DMS79 (cell line): Measurements from ENCODE around the gene FNDC3A.

Source experiments
- DNase-seq: peaks from one replicate; lab custom pipeline; 2025; lab: John Stamatoyannopoulos, UW

Gene FNDC3A, protein sequence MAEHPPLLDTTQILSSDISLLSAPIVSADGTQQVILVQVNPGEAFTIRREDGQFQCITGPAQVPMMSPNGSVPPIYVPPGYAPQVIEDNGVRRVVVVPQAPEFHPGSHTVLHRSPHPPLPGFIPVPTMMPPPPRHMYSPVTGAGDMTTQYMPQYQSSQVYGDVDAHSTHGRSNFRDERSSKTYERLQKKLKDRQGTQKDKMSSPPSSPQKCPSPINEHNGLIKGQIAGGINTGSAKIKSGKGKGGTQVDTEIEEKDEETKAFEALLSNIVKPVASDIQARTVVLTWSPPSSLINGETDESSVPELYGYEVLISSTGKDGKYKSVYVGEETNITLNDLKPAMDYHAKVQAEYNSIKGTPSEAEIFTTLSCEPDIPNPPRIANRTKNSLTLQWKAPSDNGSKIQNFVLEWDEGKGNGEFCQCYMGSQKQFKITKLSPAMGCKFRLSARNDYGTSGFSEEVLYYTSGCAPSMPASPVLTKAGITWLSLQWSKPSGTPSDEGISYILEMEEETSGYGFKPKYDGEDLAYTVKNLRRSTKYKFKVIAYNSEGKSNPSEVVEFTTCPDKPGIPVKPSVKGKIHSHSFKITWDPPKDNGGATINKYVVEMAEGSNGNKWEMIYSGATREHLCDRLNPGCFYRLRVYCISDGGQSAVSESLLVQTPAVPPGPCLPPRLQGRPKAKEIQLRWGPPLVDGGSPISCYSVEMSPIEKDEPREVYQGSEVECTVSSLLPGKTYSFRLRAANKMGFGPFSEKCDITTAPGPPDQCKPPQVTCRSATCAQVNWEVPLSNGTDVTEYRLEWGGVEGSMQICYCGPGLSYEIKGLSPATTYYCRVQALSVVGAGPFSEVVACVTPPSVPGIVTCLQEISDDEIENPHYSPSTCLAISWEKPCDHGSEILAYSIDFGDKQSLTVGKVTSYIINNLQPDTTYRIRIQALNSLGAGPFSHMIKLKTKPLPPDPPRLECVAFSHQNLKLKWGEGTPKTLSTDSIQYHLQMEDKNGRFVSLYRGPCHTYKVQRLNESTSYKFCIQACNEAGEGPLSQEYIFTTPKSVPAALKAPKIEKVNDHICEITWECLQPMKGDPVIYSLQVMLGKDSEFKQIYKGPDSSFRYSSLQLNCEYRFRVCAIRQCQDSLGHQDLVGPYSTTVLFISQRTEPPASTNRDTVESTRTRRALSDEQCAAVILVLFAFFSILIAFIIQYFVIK

DNA sequence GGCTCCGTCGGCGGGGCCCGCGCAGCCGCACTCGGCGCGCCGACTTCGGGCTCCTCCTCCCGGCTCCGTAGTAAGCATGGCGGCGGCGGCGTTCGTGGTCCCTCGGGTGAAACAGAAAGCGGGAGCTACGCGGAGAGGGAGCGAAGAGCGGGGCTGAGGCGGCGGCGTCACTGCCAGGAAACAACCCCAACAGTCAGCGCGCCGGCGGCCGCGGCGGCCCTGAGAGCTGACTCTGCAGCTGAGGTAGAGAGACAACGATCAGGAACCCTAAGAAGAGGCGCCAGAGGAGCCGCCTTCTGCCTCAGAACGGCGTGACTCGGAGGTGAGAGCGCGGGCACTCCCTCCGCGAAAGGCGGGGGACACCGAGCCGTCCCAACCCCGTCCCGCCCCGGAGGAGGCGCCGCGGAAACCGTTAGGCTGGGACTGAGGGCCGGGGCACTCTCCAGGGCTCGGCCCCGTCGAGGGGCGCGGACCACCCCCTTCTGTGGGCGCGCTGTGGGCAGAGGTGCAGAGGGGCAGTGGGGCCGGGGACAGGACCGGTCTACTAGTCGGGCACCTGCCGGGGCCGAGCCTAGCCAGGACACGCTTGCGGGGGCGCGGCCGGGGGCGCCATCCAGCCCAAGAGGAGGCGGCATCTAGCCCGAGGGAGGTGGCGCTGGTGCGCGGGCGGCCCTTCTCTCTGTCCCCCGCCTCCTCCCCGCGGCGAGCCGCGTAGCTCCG is at the start of gene FNDC3A:
Gene FNDC3A, plus strand, starts transcription at position 57 of the 720 bp plus-strand sequence. CDS start 30,279 bp downstream, outside the sequence.
- DNase-seq = peak; percentile 37

DNA sequence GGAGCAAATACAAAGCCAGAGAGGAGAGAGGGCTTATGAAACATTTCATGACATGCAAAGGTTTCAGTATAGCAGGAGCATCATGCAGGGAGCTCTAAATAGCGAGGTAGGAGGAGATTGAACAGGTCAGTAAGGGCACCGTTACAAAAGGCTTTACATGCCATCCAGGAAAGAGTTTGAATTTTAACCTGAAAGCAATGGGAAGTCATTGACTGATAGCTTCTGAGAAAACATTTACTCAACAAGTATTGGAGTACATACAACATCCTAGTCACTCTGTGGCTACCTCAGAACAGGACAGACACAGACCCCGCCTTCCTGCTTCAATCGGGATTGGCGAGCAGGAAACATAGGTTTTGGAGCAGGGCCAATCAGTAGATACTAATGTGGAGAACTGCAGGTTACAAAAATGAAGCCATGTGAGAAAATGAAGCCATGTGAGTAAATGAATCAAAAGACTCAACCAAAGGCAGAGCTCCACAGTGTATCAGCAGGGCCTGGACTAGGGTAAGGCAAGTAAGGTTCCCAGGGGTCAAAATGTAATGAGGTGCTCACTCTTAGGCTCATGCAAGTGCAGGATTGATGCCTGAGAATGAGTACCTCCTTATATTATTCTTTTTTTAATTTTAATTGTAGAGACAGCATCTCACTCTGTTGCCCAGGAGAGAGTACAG is 46.8 kb upstream of the FNDC3A start:
- no peak for DNase-seq

DNA sequence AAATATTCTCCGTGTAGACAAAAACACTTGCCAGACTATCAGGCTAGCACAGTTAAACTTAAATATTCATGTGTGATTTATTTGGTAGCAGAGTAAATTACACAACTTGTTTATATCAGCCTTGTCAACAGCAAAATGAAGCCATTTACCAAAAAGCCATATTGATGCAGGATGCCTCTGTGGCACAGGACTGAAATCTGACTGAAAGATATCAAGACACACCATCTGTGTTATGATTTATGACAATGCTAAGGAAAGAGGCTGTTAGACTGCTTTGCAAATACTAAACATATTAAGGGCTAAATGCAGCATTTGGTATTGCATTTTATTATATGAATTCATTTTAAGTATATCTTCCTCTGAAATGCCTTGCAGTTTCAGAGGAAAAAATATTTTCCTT is 44.8 kb upstream of the FNDC3A start:
- no peak for DNase-seq

DNA sequence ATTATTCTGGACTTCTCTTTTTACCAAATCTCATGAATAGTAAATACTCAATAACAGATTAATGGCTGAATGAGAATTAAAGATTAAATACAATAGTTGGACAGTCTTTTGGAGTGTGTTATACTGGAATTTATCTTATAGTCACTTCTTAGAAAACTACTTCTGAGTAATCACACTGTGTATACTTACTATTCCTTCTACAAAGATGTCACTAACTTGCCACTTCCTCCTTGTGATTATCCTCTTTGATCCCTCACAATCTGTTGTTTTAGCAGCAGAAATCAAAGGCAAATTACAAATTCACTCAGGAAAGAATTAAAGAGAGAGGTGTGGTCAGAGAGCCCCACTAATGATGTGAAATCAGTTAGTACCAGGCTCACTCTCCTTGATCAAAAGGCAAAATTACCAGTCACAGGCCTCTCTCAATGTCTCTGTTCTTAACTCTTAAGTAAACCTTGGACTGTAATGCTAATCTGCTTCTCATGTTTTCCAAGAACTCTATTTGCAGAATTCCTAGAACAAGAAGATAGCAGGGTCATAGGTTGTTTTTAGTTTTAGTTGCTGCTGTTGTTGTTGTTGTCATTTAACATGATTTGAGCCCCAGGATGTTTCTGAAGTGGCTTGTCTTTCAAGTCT is 37.3 kb upstream of the FNDC3A start:
- DNase-seq = no peak

DNA sequence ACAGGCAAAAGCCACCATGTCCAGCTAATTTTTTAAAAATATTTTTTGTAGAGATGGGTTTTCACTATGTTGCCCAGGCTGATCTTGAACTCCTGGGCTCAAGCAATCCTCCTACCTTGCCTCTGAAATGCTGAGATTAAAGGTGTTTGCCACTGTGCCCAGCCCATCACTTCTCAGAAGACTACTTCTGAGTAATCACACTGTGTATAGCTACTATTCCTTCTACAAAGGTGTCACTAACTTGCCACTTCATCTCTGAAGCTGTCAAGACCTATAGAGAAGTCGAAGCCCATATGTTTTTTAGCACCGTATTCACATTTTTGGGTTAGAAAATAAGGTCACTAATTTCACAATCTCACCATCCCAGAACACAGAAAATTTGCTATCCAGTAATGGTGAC is 36.0 kb upstream of the FNDC3A start:
- DNase-seq = no peak

DNA sequence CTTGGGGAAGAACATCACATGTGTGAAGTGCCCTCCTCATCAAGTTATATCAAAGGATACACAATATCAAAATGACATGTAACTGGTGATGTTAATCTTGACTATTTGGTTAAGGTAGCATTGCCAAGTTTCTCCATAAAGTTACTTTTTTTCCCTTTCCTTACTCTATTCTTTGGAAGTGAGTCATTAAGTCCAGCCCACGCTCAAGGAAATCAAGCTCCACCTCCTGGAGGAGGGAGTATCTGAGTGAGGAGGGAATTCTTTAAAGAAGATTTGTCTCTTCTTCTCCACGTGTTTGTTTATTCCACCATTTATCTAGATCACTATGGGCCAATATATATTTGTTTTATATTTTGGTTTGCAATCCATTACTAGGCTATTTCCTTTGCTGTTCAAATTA is 33.6 kb upstream of the FNDC3A start:
- DNase-seq = no peak

DNA sequence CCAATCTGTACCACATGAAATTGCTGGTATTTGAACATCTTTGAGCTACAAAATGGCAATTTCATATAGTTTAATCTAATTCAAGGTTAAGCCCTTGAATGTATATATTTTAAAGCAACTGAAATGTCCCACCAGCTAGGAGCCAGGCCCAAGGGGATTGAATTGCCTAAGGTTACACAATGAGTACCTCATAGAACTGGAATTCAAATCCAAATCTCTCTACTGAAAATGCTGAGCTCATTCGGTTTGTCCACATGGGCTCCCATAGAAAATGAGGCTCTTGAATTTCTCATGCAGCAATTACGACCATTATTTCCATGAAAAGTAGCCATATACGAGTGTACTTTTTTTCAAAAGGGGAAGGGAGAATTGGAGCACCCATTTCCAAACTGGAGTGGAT is 31.5 kb upstream of the FNDC3A start:
- DNase-seq = no peak

DNA sequence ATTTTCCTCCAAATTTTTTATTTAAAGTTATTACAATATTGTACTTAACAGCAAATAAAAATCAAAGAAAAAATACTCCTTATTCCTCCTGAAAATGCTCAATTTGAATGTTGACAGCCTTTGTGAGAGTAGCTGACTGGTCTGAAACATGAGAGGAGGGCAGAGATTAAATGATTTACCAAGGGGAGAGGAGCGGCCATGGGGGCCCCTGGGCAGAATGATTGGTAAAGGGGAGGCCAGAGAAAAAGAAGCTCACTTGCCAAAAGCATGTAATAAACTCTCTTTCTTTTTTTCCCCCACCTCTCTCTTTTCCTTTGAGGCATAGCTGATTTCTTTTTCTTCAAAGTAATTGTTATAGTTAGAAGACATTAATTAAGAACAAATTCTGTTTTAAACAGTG is 30.1 kb upstream of the FNDC3A start:
- no peak for DNase-seq

DNA sequence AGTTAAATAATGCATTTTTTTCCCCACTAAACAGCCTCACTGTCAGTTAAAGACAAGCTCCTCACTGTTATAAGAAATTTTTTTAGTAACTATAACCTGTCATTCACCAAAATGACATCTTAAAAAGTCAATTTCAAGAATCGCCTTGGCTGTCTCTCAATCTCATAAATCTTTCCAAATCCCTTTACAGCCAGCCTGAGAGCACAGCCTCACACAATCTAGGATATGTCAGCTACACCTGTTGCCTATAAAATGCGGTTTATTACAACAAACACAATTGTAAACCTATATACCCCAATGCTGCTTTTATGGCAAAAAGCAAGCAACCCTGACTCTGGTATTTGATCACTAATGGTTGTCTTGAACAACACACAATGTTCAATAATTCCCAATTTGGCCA is 29.5 kb upstream of the FNDC3A start:
- DNase-seq = no peak

DNA sequence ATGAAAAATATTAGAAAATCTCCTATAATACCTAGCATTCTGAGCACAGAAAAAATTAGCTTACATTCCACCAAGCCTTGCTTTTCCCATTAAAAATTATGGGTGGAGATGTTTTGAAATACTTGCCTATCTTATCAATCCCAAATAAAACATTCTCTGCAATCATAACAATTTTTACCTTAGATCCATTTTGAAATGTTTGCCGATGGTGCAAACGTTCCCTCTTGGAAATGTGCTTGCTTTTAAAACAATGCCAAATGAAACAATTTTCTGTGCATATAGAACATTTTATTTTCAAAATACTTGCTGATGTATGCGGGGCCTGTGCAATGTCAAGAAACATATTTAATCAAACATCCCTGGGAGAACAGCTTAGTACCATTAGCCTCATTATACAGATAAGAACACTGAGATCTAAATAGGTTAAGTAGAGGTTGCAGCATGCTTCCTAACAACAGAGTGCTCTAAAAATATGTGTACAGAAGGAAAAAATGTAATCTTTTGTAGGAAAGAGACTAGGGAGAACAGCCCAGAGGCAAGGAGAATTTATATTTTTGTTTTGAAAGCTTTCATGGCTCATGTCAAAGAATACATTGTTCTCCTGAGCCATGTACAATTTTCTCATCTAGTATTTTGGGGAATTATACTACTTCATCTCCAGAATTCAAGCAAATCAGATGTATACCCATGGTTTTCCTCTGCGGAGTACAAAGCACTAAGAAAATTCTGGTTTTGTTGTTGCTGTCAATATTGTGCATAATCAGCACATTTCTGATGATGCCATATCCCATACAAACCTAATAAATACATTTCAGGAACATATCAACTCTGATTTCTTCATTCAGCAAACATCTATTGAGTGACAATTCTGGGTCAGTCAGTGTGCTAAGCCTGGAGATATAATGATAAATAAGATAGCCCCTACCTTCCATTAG is 25.9 kb upstream of the FNDC3A start:
- no peak for DNase-seq

DNA sequence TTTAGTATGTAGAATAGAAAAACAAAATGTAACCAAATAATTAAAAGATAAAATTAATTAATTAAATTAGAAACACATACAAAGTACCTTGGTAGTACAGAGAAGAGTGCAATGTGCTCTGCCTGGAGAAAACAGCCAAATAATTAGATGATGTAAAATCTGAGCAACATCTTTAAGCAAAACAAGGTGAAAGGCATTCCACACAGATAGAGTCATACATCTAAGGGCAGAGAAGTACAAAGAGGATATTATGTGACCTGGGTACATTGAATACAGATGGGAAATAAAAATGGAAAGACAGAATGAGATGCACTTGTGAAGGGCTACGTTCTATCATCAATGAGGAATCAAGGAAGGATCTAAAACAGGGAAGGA is 25.2 kb upstream of the FNDC3A start:
- no peak for DNase-seq

DNA sequence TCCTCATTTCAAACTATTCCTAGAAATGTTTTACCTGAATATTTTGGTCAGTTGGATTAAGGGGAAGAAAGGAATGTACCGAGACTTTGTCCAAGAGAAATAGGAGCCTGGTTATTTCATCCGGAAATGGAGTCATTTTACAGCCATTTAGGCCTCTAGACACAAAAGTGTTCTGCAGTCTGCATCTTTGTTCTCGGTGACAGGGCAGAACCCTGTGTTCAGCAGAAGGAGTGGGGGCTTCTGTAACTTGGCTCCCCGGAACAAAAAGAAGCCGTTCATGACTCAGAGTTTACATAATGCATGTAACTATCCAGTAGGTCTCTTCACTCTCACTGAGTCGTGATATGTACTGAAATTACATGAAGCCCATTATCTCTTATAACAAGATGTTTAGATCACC is 21.6 kb upstream of the FNDC3A start:
- DNase-seq = no peak

DNA sequence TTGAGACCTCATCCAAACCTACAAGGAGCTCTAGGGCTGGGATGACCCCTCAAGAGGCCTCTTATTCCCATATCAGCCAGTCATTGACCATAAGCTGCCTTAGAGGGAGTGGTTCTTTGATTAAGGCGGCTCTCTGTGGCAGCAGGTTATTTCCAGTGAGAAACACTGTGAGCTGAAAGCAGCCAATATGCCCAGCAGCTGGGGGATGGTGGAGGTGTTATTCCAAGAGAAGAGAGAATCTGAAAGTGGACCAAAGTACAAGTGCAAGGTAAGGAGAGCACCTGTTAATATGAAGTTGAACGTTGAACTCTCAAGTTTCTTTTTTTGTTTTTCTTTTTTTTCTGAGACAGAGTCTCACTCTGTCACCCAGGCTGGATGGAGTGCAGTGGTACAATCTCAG is 20.2 kb upstream of the FNDC3A start:
- no peak for DNase-seq

DNA sequence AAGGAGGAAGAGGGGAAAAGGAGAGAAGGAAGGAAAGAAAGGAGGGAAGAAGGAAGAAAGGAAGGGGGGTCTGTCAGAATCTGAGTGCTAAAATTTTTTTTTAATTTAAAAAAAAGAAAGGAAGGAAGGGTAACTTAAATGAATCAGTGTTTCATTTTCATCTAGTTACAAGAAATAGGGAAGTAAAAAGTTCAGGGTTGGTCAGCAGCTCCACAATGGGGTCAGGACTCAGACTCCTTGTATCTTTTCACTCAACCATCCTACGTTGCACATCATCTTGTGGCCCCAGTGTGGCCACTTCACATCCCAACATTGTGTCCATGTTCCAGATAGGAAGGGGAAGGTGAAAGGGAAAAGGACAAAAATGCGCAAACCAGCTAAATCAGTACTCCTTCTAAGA is 14.3 kb upstream of the FNDC3A start:
- DNase-seq = no peak

DNA sequence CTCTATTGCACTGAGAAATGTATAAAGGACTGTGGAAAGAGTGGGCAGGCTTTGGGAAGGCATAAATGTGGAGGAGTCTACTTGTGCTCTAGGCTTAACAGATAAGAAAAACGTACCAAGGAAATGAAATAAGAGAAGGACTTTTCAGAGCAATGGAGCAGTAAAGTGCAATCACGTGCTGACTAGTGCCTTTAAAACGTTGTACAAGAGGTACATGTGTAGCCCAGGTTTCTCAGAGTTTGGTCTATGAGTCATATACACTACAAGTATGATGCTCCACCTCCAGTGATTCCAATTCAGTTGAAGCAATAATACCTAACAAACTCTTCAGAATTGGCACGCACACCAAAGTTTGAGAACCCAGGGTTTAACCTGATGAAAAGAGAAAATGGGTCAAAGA is 13.4 kb upstream of the FNDC3A start:
- no peak for DNase-seq

DNA sequence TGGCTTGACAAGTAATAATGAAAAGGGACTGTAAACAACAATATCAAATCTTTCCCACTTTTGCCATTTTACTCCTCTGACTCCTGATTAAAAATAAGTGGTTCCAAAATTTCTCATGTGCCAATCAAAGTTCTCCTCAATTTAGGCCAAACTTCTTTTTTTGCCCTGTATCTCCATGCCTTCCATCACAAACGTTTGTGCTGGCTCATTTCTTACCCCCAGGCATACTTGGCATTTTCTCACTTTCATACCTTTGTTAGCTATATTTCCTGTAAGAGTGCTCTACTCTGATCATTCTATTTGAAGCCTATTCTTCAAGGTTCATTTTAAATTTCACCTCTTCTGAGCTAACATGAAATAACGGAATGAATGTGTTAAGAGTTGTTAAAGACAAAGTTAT is 10.0 kb upstream of the FNDC3A start:
- no peak for DNase-seq

DNA sequence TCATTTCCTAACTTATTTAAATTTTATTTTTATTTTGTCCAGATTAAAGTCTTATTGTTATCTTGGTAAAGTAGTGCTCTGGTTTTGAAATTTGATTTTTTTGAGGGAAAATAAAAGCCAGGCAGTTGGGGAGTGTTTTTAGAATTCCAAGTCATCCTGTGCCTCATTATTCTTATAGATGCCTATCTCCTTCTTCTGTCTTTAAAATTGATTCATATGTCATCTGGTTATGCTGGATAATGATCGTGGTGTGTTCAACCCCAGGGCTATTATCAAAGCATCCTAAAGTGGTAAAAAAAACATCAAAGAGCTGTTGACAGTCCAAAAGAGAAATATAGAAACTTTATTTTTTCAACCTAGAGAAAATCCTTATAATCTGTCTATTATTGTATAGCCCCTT is 6.0 kb upstream of the FNDC3A start:
- no peak for DNase-seq

DNA sequence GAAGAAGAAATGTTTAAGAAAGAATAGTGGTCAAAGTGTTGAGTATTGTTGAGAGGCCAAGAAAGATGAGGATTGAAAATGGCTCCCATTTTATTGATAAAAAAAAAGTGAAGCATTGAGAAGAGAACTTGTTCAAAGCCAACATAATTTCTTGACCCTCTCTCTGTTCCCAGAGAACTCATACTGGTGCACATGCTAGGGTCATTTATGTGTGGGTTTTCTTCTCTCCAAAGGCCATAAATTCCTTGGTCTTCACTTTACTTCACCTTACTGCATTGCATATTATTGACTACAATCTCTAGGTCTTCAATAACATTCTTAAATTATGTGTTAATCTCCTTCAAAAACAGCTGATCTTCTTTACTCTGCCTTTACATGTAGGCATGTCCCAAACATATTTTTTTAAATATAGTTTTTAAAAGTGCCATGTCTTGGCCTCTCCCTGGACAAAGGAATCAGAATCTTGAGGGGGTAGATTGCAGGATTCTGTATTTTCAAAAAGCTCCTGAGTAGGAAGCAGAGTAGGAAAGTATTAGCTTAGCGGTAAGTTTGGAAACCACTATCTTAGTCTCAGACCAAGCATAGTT is 1.8 kb upstream of the FNDC3A start:
- no peak for DNase-seq

DNA sequence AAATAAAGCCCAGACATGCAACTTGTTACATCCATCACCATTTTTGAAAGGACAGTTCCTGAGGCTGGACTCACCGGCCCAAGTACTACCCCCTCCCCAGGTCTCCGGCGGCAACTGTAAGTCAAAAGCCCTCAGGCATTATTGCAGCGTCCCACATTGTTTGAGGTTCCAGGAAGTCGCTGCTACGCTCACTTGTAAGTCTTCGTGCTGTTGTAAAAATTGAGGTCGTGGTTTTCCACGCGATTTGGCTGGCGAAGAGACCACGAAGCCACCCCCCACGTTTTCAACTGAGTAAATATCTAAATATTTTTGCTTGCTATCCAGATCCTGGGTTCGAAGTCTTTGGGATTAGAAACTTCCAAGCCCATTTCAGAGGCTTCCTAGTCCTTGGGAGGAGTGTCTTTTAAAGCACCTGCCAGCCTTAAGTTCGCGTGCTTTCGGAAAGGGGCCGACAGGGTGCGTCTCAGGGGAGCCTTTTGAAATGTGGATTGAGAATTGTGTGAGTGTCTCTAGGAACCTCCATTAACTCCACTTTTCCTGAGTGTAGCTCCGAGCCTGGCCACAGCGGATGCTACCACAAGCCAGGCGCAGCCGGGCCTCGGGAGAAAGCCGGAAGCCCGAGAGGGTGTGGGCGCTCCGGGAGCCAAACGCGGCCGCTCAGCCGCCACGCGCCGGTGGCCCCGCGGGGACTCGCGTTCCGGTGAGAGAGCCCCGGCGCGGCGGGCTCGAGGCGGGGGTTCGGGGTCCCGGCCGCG is 434 bp upstream of the FNDC3A start:
- peak; percentile 23 for DNase-seq
